IMR-90 (cell line): ENCODE results near the gene CDC37L1.

Source experiments
- MAFK ChIP-seq: IDR thresholded peaks from 2 replicates; pipeline ENCODE4 v1.6.1; 2012; ENCODE audit warnings: low read depth, low read length, improper control_type of control experiment
- MAZ ChIP-seq: IDR thresholded peaks from 2 replicates; pipeline ENCODE4 v1.6.1; 2012; ENCODE audit warnings: low read depth, mild to moderate bottlenecking, low read length, improper control_type of control experiment, moderate library complexity, borderline replicate concordance
- NFE2L2 ChIP-seq: fragments of 150-350 bp; IDR thresholded peaks from 2 replicates; pipeline ENCODE4 v1.6.1; 2016; ENCODE audit warnings: low read depth, mild to moderate bottlenecking, low read length
- POLR2A ChIP-seq: IDR thresholded peaks from 2 replicates; pipeline ENCODE4 v1.6.1; 2012; ENCODE audit warnings: mild to moderate bottlenecking, low read depth, low read length
- RAD21 ChIP-seq: IDR thresholded peaks from 2 replicates; pipeline ENCODE4 v1.6.1; 2012; ENCODE audit warnings: low read length, improper control_type of control experiment
- RFX5 ChIP-seq: IDR thresholded peaks from 2 replicates; pipeline ENCODE4 v1.8.0; 2012; ENCODE audit warnings: low read depth, mild to moderate bottlenecking, low read length, moderate library complexity
- TF ChIP-seq, protein P1 (sequence below): conservative IDR thresholded peaks from 2 replicates; pipeline ENCODE4 v1.5.1; 2012; ENCODE audit warnings: mild to moderate bottlenecking, low read depth, low read length, improper control_type of control experiment

- TF ChIP-seq, protein P1, sequence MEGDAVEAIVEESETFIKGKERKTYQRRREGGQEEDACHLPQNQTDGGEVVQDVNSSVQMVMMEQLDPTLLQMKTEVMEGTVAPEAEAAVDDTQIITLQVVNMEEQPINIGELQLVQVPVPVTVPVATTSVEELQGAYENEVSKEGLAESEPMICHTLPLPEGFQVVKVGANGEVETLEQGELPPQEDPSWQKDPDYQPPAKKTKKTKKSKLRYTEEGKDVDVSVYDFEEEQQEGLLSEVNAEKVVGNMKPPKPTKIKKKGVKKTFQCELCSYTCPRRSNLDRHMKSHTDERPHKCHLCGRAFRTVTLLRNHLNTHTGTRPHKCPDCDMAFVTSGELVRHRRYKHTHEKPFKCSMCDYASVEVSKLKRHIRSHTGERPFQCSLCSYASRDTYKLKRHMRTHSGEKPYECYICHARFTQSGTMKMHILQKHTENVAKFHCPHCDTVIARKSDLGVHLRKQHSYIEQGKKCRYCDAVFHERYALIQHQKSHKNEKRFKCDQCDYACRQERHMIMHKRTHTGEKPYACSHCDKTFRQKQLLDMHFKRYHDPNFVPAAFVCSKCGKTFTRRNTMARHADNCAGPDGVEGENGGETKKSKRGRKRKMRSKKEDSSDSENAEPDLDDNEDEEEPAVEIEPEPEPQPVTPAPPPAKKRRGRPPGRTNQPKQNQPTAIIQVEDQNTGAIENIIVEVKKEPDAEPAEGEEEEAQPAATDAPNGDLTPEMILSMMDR = peak; percentile 46
- TF ChIP-seq RFX5 = no peak
- peak; percentile 78 for TF ChIP-seq POLR2A
- TF ChIP-seq MAZ = peak; percentile 72; the same call in 1 of the 2 replicates
- no peak for TF ChIP-seq MAFK
- TF ChIP-seq NFE2L2 = no peak
- TF ChIP-seq RAD21 = peak; percentile 46
Observed at GRCh38 chr9:4740638-4741364, 61.4 kb downstream of the CDC37L1 start, which contains the start of gene AK3.
